Trophoblast cell (in vitro differentiated cells and primary cell): Measurements from ENCODE around the gene PNPLA5.

Experiments
- DNase-seq, 2 donors: peaks; one replicate each; pipeline ENCODE4 v3.0.0-alpha.2; 2016
- H2AFZ ChIP-seq: 2 replicates; pipeline ENCODE4 v1.6.1; 2013; ENCODE audit warnings: low read length, moderate library complexity, mild to moderate bottlenecking; ENCODE audit not compliant: insufficient read depth, poor library complexity
- H2AK5ac ChIP-seq: 2 replicates; pipeline ENCODE4 v1.6.1; 2013; ENCODE audit warnings: mild to moderate bottlenecking, low read length
- H2BK120ac ChIP-seq: 2 replicates; pipeline ENCODE4 v1.6.1; 2013; ENCODE audit warnings: low read length, mild to moderate bottlenecking, moderate library complexity; ENCODE audit not compliant: insufficient read depth, poor library complexity
- H2BK12ac ChIP-seq: 2 replicates; pipeline ENCODE4 v1.6.1; 2013; ENCODE audit warnings: mild to moderate bottlenecking, low read length, moderate library complexity
- H2BK5ac ChIP-seq: 2 replicates; pipeline ENCODE4 v1.6.1; 2013; ENCODE audit warnings: low read length, low read depth, moderate library complexity, mild to moderate bottlenecking; ENCODE audit not compliant: poor library complexity
- H3K14ac ChIP-seq: 2 replicates; pipeline ENCODE4 v1.6.1; 2013; ENCODE audit warnings: mild to moderate bottlenecking, low read length
- H3K18ac ChIP-seq: 2 replicates; pipeline ENCODE4 v1.6.1; 2013; ENCODE audit warnings: mild to moderate bottlenecking, low read length
- H3K23ac ChIP-seq: 2 replicates; pipeline ENCODE4 v1.6.1; 2013; ENCODE audit warnings: low read length
- H3K27ac ChIP-seq: 2 replicates; pipeline ENCODE4 v1.5.1; 2013; ENCODE audit warnings: low read depth, mild to moderate bottlenecking, inconsistent platforms, low read length, moderate library complexity
- H3K27me3 ChIP-seq: 2 replicates; pipeline ENCODE4 v1.6.1; 2013; ENCODE audit warnings: inconsistent platforms, mild to moderate bottlenecking, low read length, moderate library complexity; ENCODE audit not compliant: insufficient read depth
- H3K36me3 ChIP-seq, 2 experiments: 1 replicate in 1 of 2; 2 replicates in 1 of 2; pipeline ENCODE4 v1.6.1; 2013; ENCODE audit warnings: low read length in 2 of 2, mild to moderate bottlenecking in 2 of 2, moderate library complexity in 1 of 2; ENCODE audit not compliant: insufficient read depth in 2 of 2, control insufficient read depth in 1 of 2
- H3K4ac ChIP-seq: 2 replicates; pipeline ENCODE4 v1.6.1; 2013; ENCODE audit warnings: low read depth, mild to moderate bottlenecking, low read length, moderate library complexity
- H3K4me1 ChIP-seq, 2 experiments: 1 replicate in 1 of 2; 2 replicates in 1 of 2; pipeline ENCODE4 v1.6.1; 2013; ENCODE audit warnings: low read length in 2 of 2, mild to moderate bottlenecking in 2 of 2, moderate library complexity in 1 of 2; ENCODE audit not compliant: insufficient read depth in 2 of 2, control insufficient read depth in 1 of 2
- H3K4me2 ChIP-seq: 2 replicates; pipeline ENCODE4 v1.6.1; 2013; ENCODE audit warnings: inconsistent platforms, mild to moderate bottlenecking, low read length, moderate library complexity
- H3K4me3 ChIP-seq: 2 replicates; pipeline ENCODE4 v1.5.1; 2013; ENCODE audit warnings: mild to moderate bottlenecking, low read depth, low read length, inconsistent platforms
- H3K79me1 ChIP-seq: one replicate; pipeline ENCODE4 v1.6.1; 2013; ENCODE audit warnings: low read length
- H3K79me2 ChIP-seq: 2 replicates; pipeline ENCODE4 v1.6.1; 2013; ENCODE audit warnings: low read length, mild to moderate bottlenecking; ENCODE audit not compliant: control insufficient read depth, insufficient read depth, poor library complexity
- H3K9ac ChIP-seq: 2 replicates; pipeline ENCODE4 v1.6.1; 2013; ENCODE audit warnings: mild to moderate bottlenecking, low read length
- H3K9me3 ChIP-seq: 2 replicates; pipeline ENCODE4 v1.6.1; 2013; ENCODE audit warnings: low read depth, mild to moderate bottlenecking, control low read depth, inconsistent platforms, low read length; ENCODE audit not compliant: insufficient read depth
- H4K12ac ChIP-seq: 2 replicates; pipeline ENCODE4 v1.6.1; 2013; ENCODE audit warnings: low read depth, mild to moderate bottlenecking, low read length, moderate library complexity
- H4K8ac ChIP-seq: 2 replicates; pipeline ENCODE4 v1.6.1; 2013; ENCODE audit warnings: low read depth, mild to moderate bottlenecking, low read length, moderate library complexity
- H4K91ac ChIP-seq: one replicate; pipeline ENCODE4 v1.6.1; 2013; ENCODE audit warnings: low read depth, mild to moderate bottlenecking, low read length, moderate library complexity
- WGBS: extraction: QIAGEN DNeasy Blood & Tissue Kit; methylation state at CpG from one replicate; pipeline ENCODE4 v1.1.7; 2013; ENCODE audit warnings: missing lambda C conversion rate; ENCODE audit not compliant: insufficient read length, insufficient coverage; ENCODE audit errors: extremely low coverage; 5-methylcytosine and 5-hydroxymethylcytosine counted together

PNPLA5 gene

GRCh38 chr22:43889860-43890253 lies 2.0 kb downstream of the PNPLA5 start:
- Histone ChIP-seq H4K8ac (no peak overlapping the region), H3K27me3 (peaks cover 22% of the 10 kb centered on the region), H4K12ac (no peak overlapping the region), H3K18ac (no peak overlapping the region), H3K79me2 (no peaks in the 10 kb centered on the region), H2AFZ (no peak overlapping the region), H3K4me1 (peaks cover 0 to 4% of the 10 kb centered on the region in 2 experiments), H3K4ac (no peak overlapping the region), H3K27ac (no peak overlapping the region), H3K9ac (no peak overlapping the region), H3K79me1 (no peaks in the 10 kb centered on the region), H3K23ac (no peak overlapping the region), H3K14ac (no peak overlapping the region), H3K36me3 (no peaks in the 10 kb centered on the region), H2BK120ac (no peak overlapping the region), H2BK5ac (no peak overlapping the region), H3K4me2 (no peak overlapping the region), H4K91ac (no peak overlapping the region), H2BK12ac (no peak overlapping the region), H3K4me3 (no peak overlapping the region), H3K9me3 (peaks cover 2% of the 10 kb centered on the region), H2AK5ac (no peak overlapping the region)
- WGBS: no CpG with 5 or more reads among the region's 4 CpGs
- DNase-seq: no peak

- H3K27me3 ChIP-seq: peaks cover 22% of the 10 kb centered on the region
- no peaks in the 10 kb centered on the region for H3K36me3 ChIP-seq
- H2BK120ac ChIP-seq: no peak overlapping the region
- peaks cover 0 to 4% of the 10 kb centered on the region in 2 experiments for H3K4me1 ChIP-seq
- peaks cover 2% of the 10 kb centered on the region for H3K9me3 ChIP-seq
- no peak overlapping the region for H3K9ac ChIP-seq
- H3K4ac ChIP-seq: no peak overlapping the region
- no peak overlapping the region for H3K4me3 ChIP-seq
- no peak overlapping the region for H2BK12ac ChIP-seq
- H3K23ac ChIP-seq: no peak overlapping the region
- no peak overlapping the region for H3K4me2 ChIP-seq
- H2AFZ ChIP-seq: no peak overlapping the region
- DNase-seq: no peak
- H3K14ac ChIP-seq: no peak overlapping the region
- WGBS: no CpG with 5 or more reads among the region's 16 CpGs
- H3K18ac ChIP-seq: no peak overlapping the region
- no peak overlapping the region for H2AK5ac ChIP-seq
- H3K79me1 ChIP-seq: no peaks in the 10 kb centered on the region
- no peak overlapping the region for H4K12ac ChIP-seq
- no peak overlapping the region for H2BK5ac ChIP-seq
- no peak overlapping the region for H3K27ac ChIP-seq
- no peaks in the 10 kb centered on the region for H3K79me2 ChIP-seq
- no peak overlapping the region for H4K8ac ChIP-seq
- H4K91ac ChIP-seq: no peak overlapping the region
Measured at GRCh38 chr22:43889201-43889859, 2.5 kb downstream of the PNPLA5 start.

- no peaks in the 10 kb centered on the region for H3K36me3 ChIP-seq
- H3K27ac ChIP-seq: no peak overlapping the region
Measured at GRCh38 chr22:43888740-43889139, 3.1 kb downstream of the PNPLA5 start.

GRCh38 chr22:43887391-43887790 lies 4.4 kb downstream of the PNPLA5 start:
- Histone ChIP-seq H2BK12ac (no peak overlapping the region), H3K14ac (no peak overlapping the region), H3K18ac (no peak overlapping the region), H3K79me1 (no peaks in the 10 kb centered on the region), H4K91ac (no peak overlapping the region), H4K8ac (no peak overlapping the region), H3K4ac (no peak overlapping the region), H3K79me2 (no peaks in the 10 kb centered on the region), H3K23ac (no peak overlapping the region), H3K4me3 (no peak overlapping the region), H3K9ac (no peak overlapping the region), H2AFZ (no peak overlapping the region), H3K27ac (no peak overlapping the region), H3K4me2 (no peak overlapping the region), H4K12ac (no peak overlapping the region), H2BK5ac (no peak overlapping the region), H2BK120ac (no peak overlapping the region), H2AK5ac (no peak overlapping the region), H3K27me3 (peaks cover 20% of the 10 kb centered on the region), H3K9me3 (no peaks in the 10 kb centered on the region), H3K4me1 (peaks cover 0 to 4% of the 10 kb centered on the region in 2 experiments), H3K36me3 (no peaks in the 10 kb centered on the region)
- no CpG with 5 or more reads among the region's 4 CpGs for WGBS
- no peak for DNase-seq

More at GRCh38 chr22:43888740-43889139, 3.1 kb downstream of the PNPLA5 start:
- no peak overlapping the region for H3K18ac ChIP-seq
- H3K4me1 ChIP-seq: peaks cover 0 to 4% of the 10 kb centered on the region in 2 experiments
- no peak overlapping the region for H2BK12ac ChIP-seq
- no peak overlapping the region for H3K14ac ChIP-seq
- no peaks in the 10 kb centered on the region for H3K9me3 ChIP-seq
- H3K23ac ChIP-seq: no peak overlapping the region
- H2BK120ac ChIP-seq: no peak overlapping the region
- WGBS: no CpG with 5 or more reads among the region's 4 CpGs
- no peak overlapping the region for H3K9ac ChIP-seq
- H3K4me3 ChIP-seq: no peak overlapping the region
- no peak overlapping the region for H3K4ac ChIP-seq
- no peaks in the 10 kb centered on the region for H3K79me1 ChIP-seq
- H3K79me2 ChIP-seq: no peaks in the 10 kb centered on the region
- no peak overlapping the region for H2AFZ ChIP-seq
- no peak overlapping the region for H4K91ac ChIP-seq
- H3K27me3 ChIP-seq: peaks cover 22% of the 10 kb centered on the region
- H4K12ac ChIP-seq: no peak overlapping the region
- no peak overlapping the region for H2AK5ac ChIP-seq
- no peak overlapping the region for H4K8ac ChIP-seq
- DNase-seq: no peak
- H3K4me2 ChIP-seq: no peak overlapping the region
- H2BK5ac ChIP-seq: no peak overlapping the region
